ENCODE measurements around the gene FRZB.
"Not testable (repeated sequence)": the region's sequence is repeated elsewhere in the genome, so short reads cannot be mapped to it uniquely, and the experiment has no call there.

FRZB gene

GRCh38 chr2:182890773-182891378 is 24.4 kb upstream of the FRZB start:
- no peak for DNase-seq (ENCODE audit: low spot score)

GRCh38 chr2:182890305-182890704 is 23.9 kb upstream of the FRZB start:
- no peak for DNase-seq (ENCODE audit: low spot score)

DNA sequence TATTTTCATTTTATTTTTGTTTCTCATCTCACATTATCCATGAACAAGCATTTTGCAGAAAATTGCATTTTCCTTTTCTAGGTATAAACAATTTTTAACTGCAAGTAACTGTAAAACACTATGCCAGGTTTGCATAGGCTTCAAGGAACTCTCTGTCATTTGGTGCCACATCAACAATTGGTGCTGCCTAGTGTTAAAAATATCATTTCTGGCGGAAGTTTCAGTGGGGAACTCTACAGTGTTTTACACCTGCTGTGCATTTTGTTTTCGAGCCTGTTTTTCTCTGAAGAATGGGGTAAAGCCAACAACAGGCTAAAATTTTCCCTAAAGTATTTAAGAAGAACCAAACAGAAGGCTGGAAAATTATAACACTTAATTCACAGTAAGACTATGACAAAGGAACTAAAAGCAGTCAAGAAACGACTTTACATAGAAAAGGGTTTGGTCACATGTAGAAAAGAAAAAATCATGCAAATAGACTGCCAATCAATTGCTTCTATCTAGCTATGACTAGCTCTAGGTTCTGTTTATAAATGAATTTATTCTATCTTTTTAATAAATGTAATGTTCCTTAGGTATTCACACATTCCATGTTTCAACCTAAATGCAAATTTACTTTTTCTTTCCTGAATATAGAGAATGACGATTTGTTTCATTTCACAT is 21.4 kb upstream of the FRZB start:
- no peak for DNase-seq (ENCODE audit: low spot score)

DNA sequence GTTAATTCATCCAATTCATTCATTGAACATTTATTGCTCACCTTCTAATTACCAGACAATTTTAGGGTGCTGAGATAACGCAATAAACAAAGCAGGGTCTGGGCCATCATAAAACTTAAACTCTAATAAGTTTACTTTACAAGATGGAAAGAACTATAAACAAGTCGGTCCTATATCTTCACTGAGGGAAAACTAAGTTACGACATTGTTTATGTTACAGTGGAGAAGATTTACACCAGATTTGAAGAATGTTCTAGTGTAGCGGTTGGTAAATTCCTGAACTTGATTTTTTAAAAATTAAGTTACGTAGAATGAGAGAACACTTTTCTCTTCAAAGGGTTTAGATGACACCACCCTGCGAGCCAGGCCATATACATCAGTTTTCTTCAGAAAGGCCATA is 20.7 kb upstream of the FRZB start:
- no peak for DNase-seq (ENCODE audit: low spot score)

GRCh38 chr2:182885771-182886170 is 19.3 kb upstream of the FRZB start:
- DNase-seq (ENCODE audit: low spot score) = no peak

- no peak for DNase-seq (ENCODE audit: low spot score)
Observed at GRCh38 chr2:182883451-182883850, 17.0 kb upstream of the FRZB start.

GRCh38 chr2:182880100-182880499 is 13.7 kb upstream of the FRZB start:
- DNase-seq (ENCODE audit: low spot score) = not testable (repeated sequence)

- DNase-seq (ENCODE audit: low spot score) = not testable (repeated sequence)
Observed at GRCh38 chr2:182876653-182877052, 10.2 kb upstream of the FRZB start.

DNA sequence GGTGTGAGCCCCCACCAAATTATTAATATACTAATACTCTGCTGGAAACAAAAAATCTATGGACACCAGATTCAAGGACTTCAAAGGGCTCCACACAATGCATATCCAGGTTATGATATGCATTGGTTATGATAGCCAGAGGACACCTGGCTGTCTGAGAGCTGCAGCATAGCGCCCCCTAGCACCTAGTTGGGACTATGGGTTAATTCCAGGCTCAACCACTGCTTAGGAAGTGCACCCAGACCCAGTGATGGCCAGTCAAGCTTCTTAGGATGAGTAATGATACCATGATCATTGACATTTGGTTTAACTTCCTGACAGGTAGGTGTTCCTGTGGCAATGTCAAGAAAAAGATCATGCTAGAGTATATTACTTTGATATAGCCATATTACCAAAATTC is 3.8 kb upstream of the FRZB start:
- peak; percentile 26 for DNase-seq (ENCODE audit: low spot score)

DNA sequence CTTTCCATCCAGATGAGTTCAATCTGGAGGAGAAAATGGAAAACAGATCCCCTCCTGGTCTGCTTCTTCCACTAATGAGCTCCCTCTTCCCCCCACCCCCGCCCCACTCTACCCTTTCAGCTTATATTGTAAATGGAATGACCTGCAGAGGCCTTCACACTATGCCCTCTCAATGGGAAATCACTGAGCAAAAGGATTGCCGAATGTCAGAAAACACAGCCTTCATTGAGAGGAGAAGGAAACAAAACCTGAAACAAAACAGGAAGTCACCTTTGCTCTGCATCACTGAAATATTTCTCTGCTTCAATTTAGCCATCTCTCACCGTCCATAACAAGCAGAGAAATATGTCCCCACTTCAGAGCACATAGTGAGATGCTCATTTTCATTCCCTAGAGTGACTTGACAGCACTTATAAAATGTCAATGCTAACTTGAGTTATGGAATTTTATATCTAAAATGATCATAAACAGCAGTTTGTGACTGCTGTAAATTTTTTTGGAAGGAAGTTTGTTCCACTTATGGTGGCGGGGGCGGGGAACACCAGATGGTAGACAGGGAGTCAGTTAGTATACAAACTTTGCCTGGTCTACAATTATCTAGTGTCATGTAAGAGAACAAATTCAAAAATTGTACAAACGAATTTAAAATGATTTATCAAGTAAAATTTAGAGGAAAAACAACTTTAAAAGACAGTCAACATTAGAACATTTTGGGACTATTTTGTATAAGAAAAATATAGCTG is 1.8 kb upstream of the FRZB start:
- DNase-seq (ENCODE audit: low spot score) = peak; percentile 74

- DNase-seq (ENCODE audit: low spot score) = peak; percentile 62
Observed at GRCh38 chr2:182867426-182868053, 1.1 kb upstream of the FRZB start.

- DNase-seq (ENCODE audit: low spot score) = peak; percentile 60
Observed at GRCh38 chr2:182866095-182866460, 359 bp downstream of the FRZB start.

- DNase-seq (ENCODE audit: low spot score) = no peak
Observed at GRCh38 chr2:182864949-182865570, 1.4 kb downstream of the FRZB start.

GRCh38 chr2:182863642-182864041 is 2.8 kb downstream of the FRZB start:
- no peak for DNase-seq (ENCODE audit: low spot score)

DNA sequence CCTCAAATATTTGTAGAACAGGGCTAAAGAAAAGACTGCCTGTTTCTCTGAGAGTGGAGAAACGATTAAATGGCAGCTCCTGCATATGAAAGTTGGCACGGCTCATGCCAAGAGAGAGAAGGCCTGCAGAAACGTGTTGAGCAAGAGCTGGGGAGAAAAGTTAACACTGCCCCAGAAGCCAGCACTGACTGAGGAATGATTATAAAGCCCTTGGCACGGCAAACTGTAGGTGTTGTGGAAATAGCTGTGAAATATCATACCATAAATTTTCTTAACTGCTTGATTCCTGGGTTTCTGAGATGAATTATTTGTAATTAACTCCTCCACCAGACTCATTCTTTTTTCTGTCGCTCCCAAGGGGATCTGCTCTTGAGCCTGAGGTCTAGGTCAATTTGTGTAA is 4.3 kb downstream of the FRZB start:
- DNase-seq (ENCODE audit: low spot score) = no peak

GRCh38 chr2:182860858-182861257 is 5.6 kb downstream of the FRZB start:
- no peak for DNase-seq (ENCODE audit: low spot score)

GRCh38 chr2:182858671-182859070 is 7.8 kb downstream of the FRZB start:
- no peak for DNase-seq (ENCODE audit: low spot score)

DNA sequence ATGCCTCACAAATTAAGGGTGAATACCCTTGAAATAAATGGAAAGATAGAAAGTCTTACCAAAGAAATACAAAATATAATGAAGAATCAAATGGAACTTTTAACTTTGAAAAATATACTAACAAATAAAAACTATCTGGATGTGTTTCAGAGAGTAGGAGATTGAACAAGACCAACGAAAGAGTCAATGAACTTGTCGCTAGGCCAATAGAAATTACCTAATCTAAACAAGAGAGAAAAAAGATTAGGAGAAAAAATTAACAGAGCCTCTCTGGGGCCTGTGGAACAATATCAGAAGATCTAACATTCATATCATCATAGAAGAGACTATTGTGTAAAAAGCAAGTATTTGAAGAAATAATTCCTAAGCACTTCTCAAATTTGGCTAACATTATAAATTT is 11.1 kb downstream of the FRZB start:
- DNase-seq (ENCODE audit: low spot score) = no peak

DNA sequence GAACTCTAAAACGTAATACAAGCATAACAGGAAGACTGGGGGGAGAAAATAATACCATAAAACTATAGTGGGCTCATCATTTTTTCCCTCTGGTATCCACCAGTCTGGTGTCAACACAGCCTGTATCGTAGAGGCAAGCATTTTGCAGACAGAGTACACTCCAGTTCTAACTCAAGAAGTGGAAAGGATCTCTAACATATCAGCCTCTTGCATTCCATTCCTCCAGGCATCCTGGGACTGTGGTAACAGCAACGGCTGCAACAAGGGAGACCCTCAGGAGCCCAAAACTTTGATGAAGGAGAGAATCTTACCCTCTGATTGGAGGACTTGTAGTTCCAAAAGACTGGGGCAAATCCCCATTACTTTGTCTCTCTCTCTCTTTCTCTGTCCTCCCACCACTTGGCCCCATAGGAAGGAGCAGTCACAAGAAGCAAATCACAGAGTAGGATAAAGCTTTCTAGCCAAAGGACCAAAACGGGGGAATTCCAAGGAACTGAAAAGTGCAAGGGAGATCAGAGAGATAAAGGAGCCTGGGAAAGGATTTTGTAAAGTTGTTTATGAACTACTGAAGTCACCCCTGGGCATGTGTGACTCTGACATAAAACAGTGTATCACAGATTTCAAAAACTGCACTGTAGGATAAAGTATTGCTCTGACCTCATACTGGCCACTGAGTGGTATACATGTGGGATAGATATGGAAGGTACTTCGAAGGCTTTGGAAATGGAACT is 11.9 kb downstream of the FRZB start:
- no peak for DNase-seq (ENCODE audit: low spot score)

GRCh38 chr2:182852801-182853200 is 13.6 kb downstream of the FRZB start:
- DNase-seq (ENCODE audit: low spot score) = no peak

DNA sequence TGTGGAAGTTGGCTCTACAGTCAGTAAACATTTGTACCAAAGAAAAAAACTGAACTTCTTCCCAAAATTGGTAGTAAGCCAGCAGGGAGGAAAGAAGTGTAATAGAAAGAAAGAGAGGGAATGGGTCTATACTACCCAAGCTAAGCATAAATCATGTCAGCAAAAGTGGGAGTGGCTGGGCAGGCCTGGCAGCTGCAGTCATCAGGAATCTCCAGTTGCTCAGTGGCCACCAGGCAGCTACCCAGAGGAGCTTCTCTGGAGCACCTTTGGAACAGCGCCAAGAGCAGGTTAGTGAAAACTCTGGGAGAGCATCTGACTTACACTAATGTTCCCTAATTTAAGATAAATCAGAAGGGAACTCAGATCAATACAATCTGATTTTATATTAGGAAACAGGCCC is 14.3 kb downstream of the FRZB start:
- DNase-seq (ENCODE audit: low spot score) = peak; percentile 54
